GM18517 (cell line): ENCODE data around the gene LONP1.

Source experiments
- ATAC-seq: cut with Tn5 transposase; IDR thresholded peaks from one replicate; pipeline ENCODE4 v1.9.1; 2021; ENCODE audit warnings: mild to moderate bottlenecking, moderate library complexity; ENCODE audit not compliant: unreplicated experiment

The LONP1 gene

DNA sequence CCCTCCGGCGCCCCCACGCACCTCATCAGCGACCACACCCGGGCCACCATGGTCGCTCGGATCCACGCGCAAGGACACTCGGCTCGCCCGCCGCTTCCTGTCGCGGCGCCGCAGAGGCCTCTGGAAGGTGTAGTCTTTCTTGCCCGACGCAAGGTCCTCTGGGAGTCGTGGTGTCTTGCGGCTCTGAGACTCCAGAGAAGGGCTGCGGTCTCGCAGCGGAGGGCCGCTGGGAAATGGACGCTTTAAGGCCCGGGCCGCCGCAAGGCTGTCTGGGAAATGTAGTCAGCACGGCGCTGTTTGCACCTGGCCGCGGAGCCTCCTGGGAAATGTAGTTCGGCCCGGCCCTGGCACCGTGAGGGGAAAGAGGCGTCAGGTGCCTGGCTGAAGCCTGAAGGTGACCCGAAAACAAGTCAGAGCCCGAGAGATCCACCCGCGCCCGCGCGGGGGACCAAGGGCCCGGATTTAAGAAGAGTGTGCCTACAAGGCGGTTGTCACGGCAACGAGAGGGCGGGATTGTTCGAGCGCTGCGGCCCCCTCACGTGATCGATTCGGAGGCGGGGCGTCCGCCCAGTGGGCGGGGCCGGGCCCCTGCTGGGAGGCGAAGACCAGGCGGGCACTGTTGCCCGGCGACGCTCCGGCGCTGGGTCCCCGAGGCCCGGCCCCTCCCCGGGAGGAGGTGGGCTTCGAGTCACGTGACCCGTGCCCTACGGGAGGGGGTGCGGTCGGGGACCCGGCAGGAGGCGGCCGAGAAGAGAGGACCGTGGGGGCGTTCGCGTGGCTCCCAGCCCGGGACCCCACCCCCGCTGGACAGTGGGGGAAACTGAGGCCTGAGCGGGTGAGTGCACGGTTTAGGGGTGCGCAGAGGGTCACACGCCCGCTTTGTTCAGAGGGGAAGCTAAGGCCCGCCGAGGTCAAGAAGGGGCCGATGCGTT is 39.2 kb downstream of the LONP1 start, which contains the start of the genes HSD11B1L and MICOS13:
HSD11B1L (plus strand) TSS at position 591 of the 932 bp plus-strand sequence. CDS start 3,806 bp downstream, outside the sequence.
MICOS13 (minus strand) TSS at position 80 of the 932 bp plus-strand sequence; CDS start at position 50, 30 bp downstream.
- ATAC-seq, result peak; percentile 78

DNA sequence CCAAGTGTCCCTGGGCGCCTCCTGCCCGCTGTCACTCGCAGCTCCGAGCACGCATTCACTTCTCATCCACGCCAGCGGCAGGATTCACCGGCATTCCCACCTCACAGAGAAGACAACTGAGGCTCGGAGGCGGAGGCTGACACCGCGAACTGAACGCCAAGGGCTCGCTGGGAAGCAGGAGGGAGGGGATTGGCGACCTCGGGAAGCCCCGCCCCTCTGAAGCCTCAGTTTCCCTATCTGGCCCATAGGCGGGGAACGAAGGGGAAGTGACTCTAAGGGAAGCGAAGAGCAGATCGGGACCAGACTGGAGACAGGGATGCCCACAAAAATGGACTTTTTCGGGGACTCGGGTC is 39.9 kb downstream of the LONP1 start:
- no peak for ATAC-seq

DNA sequence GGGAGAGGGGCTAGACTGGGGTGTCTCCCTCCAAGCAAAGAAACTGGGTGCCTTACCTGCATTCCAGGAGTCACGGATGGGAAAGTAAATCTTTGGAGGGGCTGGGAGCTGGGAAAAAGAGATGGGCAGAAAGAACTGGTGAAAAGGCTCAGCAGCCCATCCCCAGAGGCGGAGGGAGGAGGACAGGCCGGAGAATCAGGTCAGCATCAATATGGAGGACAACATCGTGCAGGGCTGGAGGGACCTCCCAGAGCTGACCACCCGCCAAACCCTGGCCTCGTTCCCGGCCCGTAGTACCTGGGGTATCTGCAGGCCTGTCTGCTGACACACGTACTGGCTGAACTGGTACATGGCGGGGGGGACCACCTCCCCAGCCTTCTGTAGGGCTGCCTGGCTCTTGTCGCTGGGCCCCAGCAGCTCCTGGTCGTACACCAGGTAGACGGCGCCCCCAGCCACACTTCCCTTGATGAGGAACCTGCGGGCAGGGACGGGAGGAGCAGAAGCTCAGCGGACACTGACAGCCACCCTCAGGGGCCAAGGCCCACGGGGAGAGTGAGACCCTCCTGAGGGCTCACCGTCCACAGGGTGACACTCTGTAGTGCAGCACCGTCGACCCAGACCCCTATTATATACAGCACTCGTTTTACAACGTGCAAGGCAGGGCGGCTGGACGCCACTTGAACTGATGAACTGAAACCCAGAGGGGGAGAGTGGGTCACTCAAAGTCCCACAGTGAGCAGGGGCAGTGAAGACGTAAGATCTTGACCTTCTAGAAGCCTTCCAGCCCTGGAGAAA is 40.5 kb downstream of the LONP1 start:
- ATAC-seq, result no peak

DNA sequence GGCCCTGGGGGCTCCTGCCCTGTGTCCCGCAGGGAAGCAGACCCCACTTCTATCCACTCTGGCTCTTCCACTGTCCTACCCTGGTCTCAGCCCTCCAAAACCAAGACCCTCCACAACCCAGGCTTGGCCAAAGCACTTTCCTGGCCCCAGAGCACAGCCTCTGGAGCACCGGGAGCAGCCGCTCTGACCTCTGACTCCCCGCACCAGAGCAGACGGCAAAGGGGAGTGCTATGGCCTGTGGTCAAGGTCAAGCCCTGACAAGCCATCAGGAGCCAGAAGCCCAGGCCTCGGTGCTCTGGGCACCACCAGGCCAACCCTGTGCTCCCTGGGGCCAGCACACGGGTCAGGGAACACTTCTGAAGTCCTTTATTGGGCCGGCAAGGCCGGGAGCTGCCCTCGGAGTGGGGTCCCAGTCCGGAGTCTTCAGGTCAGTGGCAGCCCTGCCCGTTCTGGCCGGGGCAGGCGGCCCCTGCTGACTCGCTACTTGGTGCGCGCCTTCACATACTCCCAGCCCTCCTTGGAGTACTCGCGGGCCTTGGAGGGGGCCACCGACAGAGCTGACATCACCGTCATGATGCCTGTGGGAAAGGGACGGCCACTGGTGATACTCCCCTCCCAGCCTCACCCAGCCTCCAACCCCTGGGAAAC is 41.8 kb downstream of the LONP1 start:
- ATAC-seq, result no peak

DNA sequence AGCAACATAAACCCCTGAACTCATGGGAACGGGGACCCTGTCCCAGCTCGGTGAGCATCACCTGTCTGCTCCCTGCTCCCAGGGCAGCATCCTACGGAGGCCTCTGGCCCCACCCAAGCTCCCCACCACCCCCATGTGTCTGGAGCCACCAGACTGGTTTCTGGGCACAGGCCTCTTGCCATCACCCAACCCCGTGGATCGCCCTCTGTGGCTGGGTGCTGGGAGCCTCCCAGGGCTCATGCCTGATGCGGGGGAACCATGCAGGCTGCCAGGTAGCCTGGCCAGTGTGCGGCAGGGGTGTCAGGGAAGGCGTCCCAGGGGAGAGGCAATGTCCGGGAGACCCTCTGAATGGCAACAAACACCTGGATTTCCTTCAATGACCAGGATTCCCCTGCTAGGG is 42.4 kb downstream of the LONP1 start:
- no peak for ATAC-seq

DNA sequence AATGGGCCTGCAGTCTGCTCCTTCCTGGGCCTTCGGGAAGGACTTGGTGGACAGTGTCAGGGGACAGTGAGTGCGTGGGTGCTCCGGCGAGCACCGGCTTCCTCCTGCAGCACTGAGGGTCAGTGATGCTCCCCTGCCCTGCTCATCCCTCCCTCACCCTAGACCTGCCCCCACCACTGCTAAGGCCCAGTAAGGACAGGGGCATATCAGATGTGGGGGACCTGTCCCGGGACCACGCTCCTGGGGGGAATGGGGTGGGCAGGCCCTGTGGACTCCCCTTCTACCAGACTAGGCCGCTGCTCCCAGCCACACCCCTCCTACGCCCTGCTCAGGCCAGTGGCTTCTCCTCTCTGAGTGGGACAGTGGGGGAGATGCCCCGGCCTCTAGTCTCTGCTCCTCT is 42.8 kb downstream of the LONP1 start:
- ATAC-seq, result no peak

DNA sequence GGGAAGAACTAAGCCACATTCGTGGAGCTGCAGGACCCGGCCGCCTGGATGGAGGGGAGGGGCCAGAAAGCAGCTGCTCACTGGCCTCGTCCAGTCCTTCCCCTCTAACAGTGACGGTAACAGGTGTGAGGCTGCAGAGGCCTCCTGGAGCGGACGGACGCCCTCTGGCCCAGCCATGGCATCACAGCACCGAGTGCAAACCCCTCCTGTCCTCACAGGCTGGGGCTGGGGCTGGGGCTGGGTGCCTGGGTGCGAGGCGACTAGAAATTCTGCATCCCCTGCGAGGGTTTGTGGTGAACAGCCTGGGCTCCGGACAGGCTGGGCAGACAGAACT is 43.2 kb downstream of the LONP1 start:
- ATAC-seq, result no peak

DNA sequence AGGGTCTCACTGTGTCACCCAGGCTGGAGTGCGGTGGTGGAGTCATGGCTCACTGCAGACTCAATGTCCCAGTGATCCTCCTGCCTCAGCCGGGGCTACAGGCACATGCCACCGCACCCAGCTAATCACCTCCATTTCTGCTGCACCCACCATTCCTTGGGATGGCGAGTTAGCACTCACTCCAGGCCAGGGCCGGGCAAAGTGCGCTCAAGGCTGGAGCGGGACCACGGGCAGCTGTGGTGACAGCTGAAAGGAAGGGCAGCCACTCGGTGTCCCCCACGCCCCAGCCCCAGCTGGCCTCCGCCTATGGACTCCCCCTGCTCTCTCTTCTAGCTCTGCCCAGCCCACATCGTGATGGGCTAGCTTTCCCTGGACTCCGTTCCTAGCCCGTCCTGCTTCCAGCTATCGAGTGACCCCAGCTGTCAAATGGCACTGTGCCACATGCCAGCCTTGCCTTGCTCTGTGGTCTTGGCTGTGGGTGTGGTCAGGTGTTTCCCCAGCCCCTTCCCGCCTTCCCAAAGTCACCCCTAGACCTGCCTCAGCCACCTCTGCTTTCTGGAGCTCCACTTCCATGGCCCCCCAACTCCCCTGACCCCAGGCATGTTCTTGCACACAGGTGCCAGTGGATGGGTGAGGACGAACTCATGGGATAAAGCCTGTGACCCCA is 43.7 kb downstream of the LONP1 start:
- ATAC-seq, result no peak

DNA sequence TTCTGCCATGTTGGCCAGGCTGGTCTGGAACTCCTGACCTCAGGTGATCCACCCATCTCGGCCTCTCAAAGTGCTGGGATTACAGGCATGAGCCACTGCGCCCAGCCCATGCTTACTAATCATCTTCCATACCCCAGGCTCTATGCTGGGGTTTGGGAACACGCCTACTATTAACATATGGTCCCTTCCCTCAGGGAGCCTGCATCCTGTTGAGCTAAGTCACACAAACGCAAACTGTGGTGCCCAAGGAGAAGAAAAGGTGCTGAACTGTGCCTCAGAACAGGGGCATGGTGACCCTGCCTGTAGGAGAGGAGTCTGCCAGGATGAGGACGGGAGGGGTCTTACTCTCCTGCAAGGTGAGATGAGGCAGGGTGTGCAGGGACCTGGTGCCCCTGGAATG is 45.2 kb downstream of the LONP1 start:
- ATAC-seq, result no peak

DNA sequence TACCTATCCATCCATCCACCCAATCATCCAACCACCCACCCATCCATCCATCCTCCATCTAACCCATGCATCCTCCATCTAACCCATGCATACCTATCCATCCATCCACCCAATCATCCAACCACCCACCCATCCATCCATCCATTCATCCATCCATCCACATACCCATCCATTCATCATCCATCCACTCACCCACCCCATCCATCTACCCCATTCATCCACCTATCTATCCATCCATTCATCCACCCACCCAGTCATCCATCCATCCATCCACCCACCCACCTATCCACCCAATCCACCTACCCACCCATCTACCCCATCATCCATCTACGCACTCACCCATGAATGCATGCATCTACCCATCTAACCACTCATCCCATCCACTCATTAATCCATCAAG is 46.2 kb downstream of the LONP1 start:
- no peak for ATAC-seq

DNA sequence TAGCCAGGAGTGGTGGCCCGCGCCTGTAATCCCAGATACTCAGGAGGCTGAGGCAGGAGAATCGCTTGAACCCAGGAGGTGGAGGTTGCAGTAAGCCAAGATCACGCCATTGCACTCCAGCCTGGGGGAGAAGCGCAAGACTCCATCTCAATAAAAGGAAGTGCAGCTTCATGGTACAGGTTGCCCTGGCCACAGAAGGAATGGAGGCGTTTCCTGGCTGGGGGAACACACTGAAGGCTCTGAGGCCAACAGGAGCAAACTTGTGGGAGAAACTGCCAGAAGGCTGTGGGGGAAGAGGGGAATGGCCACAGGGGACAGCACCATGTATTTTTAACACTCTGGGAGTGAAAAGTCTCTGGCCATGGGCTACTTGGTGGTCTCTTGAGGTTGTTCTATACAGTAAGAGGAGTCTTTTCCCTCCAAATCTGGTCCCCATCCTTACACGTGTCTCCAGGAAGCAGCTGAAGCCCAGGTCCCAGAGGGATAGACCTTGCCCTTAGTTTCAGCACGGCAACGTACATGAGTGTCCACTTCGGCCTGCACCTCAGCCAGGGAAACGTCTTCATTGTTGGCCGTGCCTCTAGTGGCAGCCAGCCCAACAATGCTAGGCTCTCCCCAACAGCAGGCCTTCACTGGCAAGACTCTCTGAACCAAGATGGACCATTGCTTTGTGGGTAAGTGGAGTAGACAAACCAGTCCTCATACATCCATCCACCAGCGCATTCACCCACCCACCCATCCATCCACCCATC is 47.1 kb downstream of the LONP1 start:
- ATAC-seq, result no peak

DNA sequence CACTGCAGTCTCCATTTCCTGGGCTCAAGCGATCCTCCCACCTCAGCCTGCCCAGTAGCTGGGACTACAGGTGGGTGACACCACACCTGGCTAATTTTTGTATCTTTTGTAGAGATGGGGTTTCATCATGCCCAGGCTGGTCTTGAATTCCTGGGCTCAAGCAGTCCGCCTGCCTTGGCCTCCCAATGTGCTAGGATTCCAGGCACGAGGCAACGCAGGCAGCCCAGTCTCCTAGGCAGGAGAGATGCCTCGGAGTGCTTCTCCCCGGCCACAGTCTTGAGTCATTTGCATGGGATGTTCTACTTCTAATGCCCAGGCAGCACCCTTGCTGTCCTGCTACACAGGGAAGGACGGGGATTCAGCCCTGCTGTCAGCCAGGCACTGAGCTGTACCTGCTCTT is 48.3 kb downstream of the LONP1 start:
- no peak for ATAC-seq

DNA sequence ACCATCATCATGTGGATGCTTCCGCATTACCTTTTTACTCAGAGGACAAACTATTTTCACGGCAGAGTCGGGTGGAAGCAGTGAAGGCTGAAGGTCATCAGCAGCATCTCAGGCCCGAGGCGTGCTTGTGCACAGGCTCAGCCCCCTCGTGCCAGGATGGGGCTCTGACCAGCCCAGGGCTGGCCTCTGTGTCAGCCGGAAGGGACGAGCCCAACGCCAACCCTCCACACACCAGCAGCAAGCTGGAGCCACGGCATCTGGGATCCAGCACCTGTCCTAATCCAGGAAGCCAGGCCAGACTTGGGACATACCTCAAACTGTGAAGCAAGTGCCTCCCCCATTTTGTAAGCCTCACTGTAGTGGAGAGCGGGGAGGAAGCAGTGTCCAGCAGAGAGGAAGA is 50.7 kb downstream of the LONP1 start:
- no peak for ATAC-seq

DNA sequence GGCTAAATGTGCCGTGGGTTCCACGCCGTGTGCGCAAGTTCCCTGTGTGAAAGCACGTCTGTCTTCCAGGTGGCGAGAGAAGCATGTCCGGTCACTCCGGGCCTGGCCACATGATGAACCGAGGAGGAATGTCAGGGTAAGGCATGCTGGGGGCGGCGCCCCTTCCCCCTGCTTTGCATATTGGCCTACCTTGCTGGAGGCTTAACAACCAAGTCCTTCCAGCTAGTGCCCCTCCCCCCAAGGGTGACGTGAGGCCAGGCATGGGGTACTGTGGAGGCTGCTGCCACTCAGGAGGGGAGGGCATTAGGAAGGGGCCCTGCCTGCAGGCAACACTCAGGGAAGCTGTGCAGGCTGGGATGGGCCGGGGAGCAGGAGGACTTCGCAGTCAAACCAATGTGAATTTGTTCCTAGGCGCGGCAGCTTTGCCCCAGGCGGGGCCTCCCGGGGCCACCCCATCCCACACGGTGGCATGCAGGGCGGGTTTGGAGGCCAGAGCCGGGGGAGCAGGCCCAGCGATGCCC is 52.1 kb downstream of the LONP1 start:
- ATAC-seq, result no peak

DNA sequence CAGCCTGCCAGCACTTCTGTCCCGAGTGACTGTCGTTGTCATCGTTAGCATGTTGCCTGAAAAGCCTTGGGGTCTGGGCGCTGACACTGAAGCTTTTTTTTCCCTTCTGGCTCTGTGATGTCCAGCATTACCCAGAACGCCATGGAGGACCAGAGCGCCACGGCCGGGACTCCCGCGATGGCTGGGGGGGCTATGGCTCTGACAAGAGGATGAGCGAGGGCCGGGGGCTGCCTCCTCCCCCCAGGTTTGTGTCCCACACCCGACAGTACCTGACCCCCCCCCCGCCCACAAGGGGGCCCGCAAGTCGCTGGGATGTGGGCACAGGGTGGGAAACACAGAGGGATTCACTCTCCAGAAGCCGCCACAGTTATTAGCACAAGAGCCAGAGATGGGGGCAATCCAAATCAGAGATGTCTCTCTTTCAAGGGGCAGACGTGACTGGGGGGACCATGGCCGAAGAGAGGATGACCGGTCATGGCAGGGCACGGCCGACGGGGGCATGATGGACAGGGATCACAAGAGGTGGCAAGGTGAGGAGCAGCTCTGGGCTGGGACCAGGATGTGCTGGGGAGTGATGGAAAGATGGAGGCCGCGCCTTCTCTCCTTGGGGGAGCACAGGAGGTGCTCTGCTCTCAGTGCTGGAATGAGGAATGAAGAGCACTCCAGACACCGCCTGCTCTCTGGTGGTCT is 52.9 kb downstream of the LONP1 start:
- ATAC-seq, result no peak

DNA sequence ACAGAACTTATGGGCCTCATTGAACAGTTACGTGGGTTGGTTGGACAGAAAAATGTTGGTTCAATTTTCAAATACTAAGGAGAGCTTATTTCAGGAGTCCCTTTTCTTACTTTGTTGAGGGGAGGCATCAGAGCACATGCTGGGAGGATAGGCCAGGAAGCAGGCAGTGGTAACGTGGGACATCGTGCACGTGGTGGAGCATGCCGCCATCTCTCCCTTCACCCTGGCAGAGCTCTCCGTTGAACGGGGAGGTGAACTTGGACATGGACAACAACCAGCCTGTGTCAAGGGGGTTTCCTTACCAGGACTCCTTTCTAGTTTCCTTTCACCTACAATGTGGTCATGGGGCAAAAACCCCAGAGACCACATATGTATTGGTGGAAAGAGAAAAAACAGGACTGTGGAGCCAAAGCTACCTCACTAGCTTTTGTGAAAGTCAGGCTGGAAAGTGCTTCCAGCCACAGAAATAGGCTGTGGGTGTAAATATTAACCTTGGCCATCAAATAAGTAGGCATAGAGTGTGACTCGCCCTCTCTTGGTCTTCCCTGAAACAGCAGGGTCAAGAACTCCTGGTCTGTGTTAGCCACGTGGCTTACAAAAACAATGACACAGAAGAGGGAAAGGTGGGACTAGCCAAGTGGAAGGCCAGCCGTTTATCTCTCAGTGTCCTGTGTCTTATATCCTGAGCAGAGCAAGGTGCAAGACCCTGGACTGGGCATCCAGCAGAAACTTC is 54.0 kb downstream of the LONP1 start:
- no peak for ATAC-seq

DNA sequence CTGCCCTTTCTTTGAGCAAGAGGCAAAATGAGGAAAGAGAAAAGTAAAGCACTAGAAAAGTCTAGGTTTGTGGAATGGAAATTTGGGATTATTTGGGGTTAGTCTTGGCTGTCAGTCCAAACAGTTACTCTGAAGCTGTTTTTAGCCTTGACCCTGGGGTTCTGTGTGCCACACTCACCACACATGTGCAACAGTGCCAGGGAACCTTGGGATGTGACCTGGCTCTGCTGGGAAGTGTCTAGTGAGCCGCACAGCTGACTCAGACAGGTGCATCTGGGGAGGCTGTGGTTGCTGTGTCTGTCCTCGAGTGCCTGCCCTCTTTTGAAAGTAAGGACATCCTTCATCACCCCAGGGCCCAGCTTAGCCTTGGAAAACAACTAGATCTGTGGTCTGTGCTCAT is 55.4 kb downstream of the LONP1 start:
- no peak for ATAC-seq

DNA sequence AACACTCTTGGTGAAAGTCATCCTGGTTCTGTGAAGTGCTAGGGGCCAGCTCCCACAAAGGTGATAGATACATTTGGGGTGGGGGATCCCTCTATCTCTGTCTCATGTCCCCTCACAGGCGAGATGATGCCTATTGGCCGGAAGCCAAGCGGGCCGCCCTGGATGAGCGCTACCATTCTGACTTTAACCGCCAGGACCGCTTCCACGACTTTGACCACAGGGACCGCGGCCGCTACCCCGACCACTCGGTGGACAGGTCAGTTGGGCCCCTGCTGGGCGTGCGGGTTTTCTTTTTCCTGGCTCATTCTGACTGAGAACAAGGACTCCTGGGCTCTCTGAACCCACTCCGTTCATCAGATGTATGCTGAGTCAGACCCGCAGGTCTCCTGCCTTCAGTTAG is 56.0 kb downstream of the LONP1 start:
- no peak for ATAC-seq

DNA sequence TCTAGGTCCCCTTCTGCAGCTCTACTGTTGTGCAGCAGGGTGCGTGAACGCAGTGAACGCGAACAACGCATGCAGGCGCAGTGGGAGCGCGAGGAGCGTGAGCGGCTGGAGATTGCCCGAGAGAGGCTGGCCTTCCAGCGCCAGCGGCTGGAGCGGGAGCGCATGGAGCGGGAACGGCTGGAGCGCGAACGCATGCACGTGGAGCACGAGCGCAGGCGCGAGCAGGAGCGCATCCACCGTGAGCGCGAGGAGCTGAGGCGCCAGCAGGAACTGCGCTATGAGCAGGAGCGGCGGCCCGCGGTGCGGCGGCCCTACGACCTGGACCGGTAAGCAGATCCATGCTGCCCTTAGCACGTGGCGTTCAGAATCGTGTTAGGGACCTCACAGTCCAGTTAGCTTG is 58.5 kb downstream of the LONP1 start:
- ATAC-seq, result no peak
